H1 (cell line): ENCODE measurements around the gene ST3GAL2. TPM values are rescaled to one million over a fixed set of nuclear protein-coding genes. Genes with fewer than 3 reads are reported as not detected.
A peak's percentile ranks its signal among the peaks of the same experiment; 100 is the strongest.

Experiments
- CTCF ChIA-PET: fragments of 300-600 bp; sonication (Branson Sonifier 250); formaldehyde crosslinking; loops from one replicate; lab custom pipeline; 2021; ENCODE audit not compliant: partially characterized antibody; lab: Charles Lee
- POLR2A ChIA-PET: fragments of 300-600 bp; sonication (Branson Sonifier 250); formaldehyde crosslinking; loops from one replicate; lab custom pipeline; 2021; ENCODE audit warnings: inconsistent platforms; ENCODE audit not compliant: partially characterized antibody; lab: Charles Lee
- DNase-seq, 2 experiments: peaks; one replicate each; pipeline versions ENCODE4 v3.0.0 to v3.0.0-alpha.2; 2010 to 2022; ENCODE audit warnings: low spot score in 2 of 2, low read depth in 1 of 2, mixed read lengths in 1 of 2
- FAIRE-seq: peaks from 2 replicates; lab custom pipeline; 2011; peaks lifted over from hg19 to GRCh38; lab: Jason Lieb, UNC
- H2AFZ ChIP-seq: 2 replicates; pipeline ENCODE4 v1.8.1; 2012; ENCODE audit warnings: low read length, inconsistent platforms
- H2AK5ac ChIP-seq: 2 replicates; pipeline ENCODE4 v1.6.1; 2013; ENCODE audit warnings: low read depth, low read length
- H2BK120ac ChIP-seq: replicated peaks from 2 replicates; pipeline ENCODE3; 2013; ENCODE audit warnings: low read depth, low read length, inconsistent platforms
- H2BK12ac ChIP-seq: 2 replicates; pipeline ENCODE4 v1.6.1; 2013; ENCODE audit warnings: low read depth, low read length
- H2BK15ac ChIP-seq: 2 replicates; pipeline ENCODE4 v1.6.1; 2013; ENCODE audit warnings: low read length
- H2BK20ac ChIP-seq: 2 replicates; pipeline ENCODE4 v1.6.1; 2013; ENCODE audit warnings: low read length
- H2BK5ac ChIP-seq: 2 replicates; pipeline ENCODE4 v1.6.1; 2013; ENCODE audit warnings: low read depth, low read length
- H3K14ac ChIP-seq: 2 replicates; pipeline ENCODE4 v1.6.1; 2013; ENCODE audit warnings: inconsistent platforms; ENCODE audit not compliant: insufficient read length
- H3K18ac ChIP-seq: 2 replicates; pipeline ENCODE4 v1.6.1; 2013; ENCODE audit warnings: low read length; ENCODE audit errors: extremely low read depth
- H3K23ac ChIP-seq: 2 replicates; pipeline ENCODE4 v1.6.1; 2013; ENCODE audit warnings: inconsistent platforms; ENCODE audit not compliant: insufficient read length
- H3K23me2 ChIP-seq: 2 replicates; pipeline ENCODE4 v1.6.1; 2013; ENCODE audit warnings: low read depth, low read length
- H3K27ac ChIP-seq: 2 replicates; pipeline ENCODE4 v1.6.1; 2011; ENCODE audit warnings: low read depth, low read length, inconsistent platforms
- H3K27me3 ChIP-seq, 4 experiments: replicated peaks in 1 of 4; 1 replicate in 1 of 4; 2 replicates in 3 of 4; pipeline versions ENCODE4 v1.6.1 to v1.8.1; 2011 to 2013; ENCODE audit warnings: low read length in 3 of 4, mild to moderate bottlenecking in 3 of 4, inconsistent platforms in 2 of 4, mixed read lengths in 2 of 4, moderate library complexity in 1 of 4; ENCODE audit not compliant: control insufficient read depth in 3 of 4, insufficient read depth in 3 of 4; ENCODE audit errors: extremely low read depth in 1 of 4
- H3K36me3 ChIP-seq, 4 experiments: 2 replicates each; pipeline versions ENCODE4 v1.6.1 to v1.8.1; 2011 to 2013; ENCODE audit warnings: mild to moderate bottlenecking in 4 of 4, low read length in 3 of 4, moderate library complexity in 2 of 4, control low read depth in 1 of 4, inconsistent platforms in 1 of 4; ENCODE audit not compliant: insufficient read depth in 4 of 4, control insufficient read depth in 2 of 4
- H3K4ac ChIP-seq: replicated peaks from 2 replicates; pipeline ENCODE3; 2013; ENCODE audit warnings: low read length, low read depth, mixed read lengths, inconsistent platforms; ENCODE audit not compliant: insufficient read length
- H3K4me1 ChIP-seq, 4 experiments: replicated peaks in 1 of 4; 1 replicate in 1 of 4; 2 replicates in 3 of 4; pipeline versions ENCODE4 v1.6.1 to v1.8.1; 2011 to 2013; ENCODE audit warnings: low read length in 3 of 4, inconsistent platforms in 2 of 4, mixed read lengths in 1 of 4; ENCODE audit not compliant: insufficient read depth in 4 of 4, control insufficient read depth in 3 of 4
- H3K4me2 ChIP-seq, 2 experiments: 2 replicates each; pipeline versions ENCODE4 v1.6.1 to v1.8.1; 2011 to 2013; ENCODE audit warnings: low read depth in 2 of 2, low read length in 2 of 2, control low read depth in 1 of 2, inconsistent platforms in 1 of 2, mild to moderate bottlenecking in 1 of 2; ENCODE audit not compliant: insufficient read depth in 1 of 2
- H3K4me3 ChIP-seq, 4 experiments: fragments of 200-600, 300-600 bp in 1 of 4; sonication (generic), shearing (Covaris generic), sonication (Bioruptor Twin) in 1 of 4; 2 replicates each; pipeline versions ENCODE4 v1.5.1 to v1.8.1; 2011 to 2016; ENCODE audit warnings: low read length in 4 of 4, low read depth in 3 of 4, control low read depth in 2 of 4, inconsistent platforms in 2 of 4, mild to moderate bottlenecking in 2 of 4, mixed read lengths in 1 of 4, moderate library complexity in 1 of 4; ENCODE audit not compliant: insufficient read depth in 2 of 4; ENCODE audit errors: extremely low read depth in 1 of 4
- H3K56ac ChIP-seq: replicated peaks from 2 replicates; pipeline ENCODE3; 2013; ENCODE audit warnings: low read depth, mild to moderate bottlenecking, mixed read lengths, low read length, inconsistent platforms; ENCODE audit not compliant: insufficient read length
- H3K79me1 ChIP-seq: 2 replicates; pipeline ENCODE4 v1.6.1; 2013; ENCODE audit warnings: low read depth, low read length, control low read depth
- H3K79me2 ChIP-seq, 2 experiments: 2 replicates each; pipeline versions ENCODE4 v1.6.1 to v1.8.1; 2012 to 2013; ENCODE audit warnings: low read length in 2 of 2, mild to moderate bottlenecking in 2 of 2, inconsistent platforms in 1 of 2; ENCODE audit not compliant: insufficient read depth in 2 of 2, control insufficient read depth in 1 of 2
- H3K9ac ChIP-seq, 4 experiments: replicated peaks in 1 of 4; 1 replicate in 1 of 4; 2 replicates in 3 of 4; pipeline versions ENCODE4 v1.6.1 to v1.8.1; 2011 to 2013; ENCODE audit warnings: low read depth in 3 of 4, low read length in 3 of 4, control low read depth in 2 of 4, mild to moderate bottlenecking in 2 of 4, moderate library complexity in 2 of 4, inconsistent platforms in 1 of 4; ENCODE audit errors: extremely low read depth in 1 of 4
- H3K9me3 ChIP-seq, 2 experiments: 2 replicates each; pipeline versions ENCODE4 v1.6.1 to v1.8.1; 2012 to 2013; ENCODE audit warnings: mild to moderate bottlenecking in 2 of 2, moderate library complexity in 2 of 2, control low read depth in 1 of 2, inconsistent platforms in 1 of 2, low read depth in 1 of 2, low read length in 1 of 2, mixed read lengths in 1 of 2; ENCODE audit not compliant: insufficient read depth in 2 of 2
- H4K20me1 ChIP-seq, 2 experiments: replicated peaks in 1 of 2; 2 replicates each; pipeline versions ENCODE3 to v1.8.1; 2011 to 2013; ENCODE audit warnings: inconsistent platforms in 2 of 2, low read length in 2 of 2, mild to moderate bottlenecking in 1 of 2; ENCODE audit not compliant: insufficient read depth in 2 of 2, control insufficient read depth in 1 of 2
- H4K5ac ChIP-seq: 2 replicates; pipeline ENCODE4 v1.6.1; 2013; ENCODE audit warnings: low read length, low read depth, mixed read lengths, inconsistent platforms; ENCODE audit not compliant: insufficient read length
- H4K8ac ChIP-seq: 2 replicates; pipeline ENCODE4 v1.8.0; 2013; ENCODE audit warnings: mild to moderate bottlenecking, moderate library complexity, low read length, inconsistent platforms; ENCODE audit not compliant: insufficient read depth; ENCODE audit errors: extremely low read depth
- H4K91ac ChIP-seq: replicated peaks from 2 replicates; pipeline ENCODE3; 2013; ENCODE audit warnings: low read length, mixed read lengths, inconsistent platforms; ENCODE audit not compliant: insufficient read length
- ATF3 ChIP-seq: IDR thresholded peaks from 2 replicates; pipeline ENCODE4 v1.6.1; 2011; ENCODE audit warnings: low read depth, mild to moderate bottlenecking, low read length; ENCODE audit not compliant: insufficient read depth
- BACH1 ChIP-seq: IDR thresholded peaks from 2 replicates; pipeline ENCODE4 v1.6.1; 2012; ENCODE audit warnings: low read length, improper control_type of control experiment
- BCL11A ChIP-seq, 2 experiments: IDR thresholded peaks; one replicate each; pipeline ENCODE4 v1.6.1; 2011; ENCODE audit warnings: low read depth in 2 of 2, low read length in 2 of 2, mild to moderate bottlenecking in 2 of 2
- EP300 ChIP-seq, 2 experiments: IDR thresholded peaks; 1 replicate in 1 of 2; 2 replicates in 1 of 2; pipeline ENCODE4 v1.6.1; 2011 to 2012; ENCODE audit warnings: low read depth in 2 of 2, low read length in 2 of 2, mild to moderate bottlenecking in 2 of 2, borderline replicate concordance in 1 of 2, inconsistent platforms in 1 of 2, moderate library complexity in 1 of 2
- EZH2 ChIP-seq: fragments of 200-600 bp; sonication (generic); IDR thresholded peaks from 2 replicates; pipeline ENCODE4 v1.7.1; 2012; ENCODE audit warnings: low read depth, mild to moderate bottlenecking, moderate library complexity, low read length, inconsistent platforms; ENCODE audit not compliant: severe bottlenecking
- KDM5A ChIP-seq: fragments of 200-600 bp; IDR thresholded peaks from 2 replicates; pipeline ENCODE4 v1.7.1; 2012; ENCODE audit warnings: mild to moderate bottlenecking, low read length, inconsistent platforms, mixed read lengths
- NRF1 ChIP-seq: IDR thresholded peaks from 2 replicates; pipeline ENCODE4 v1.6.1; 2011; ENCODE audit warnings: mild to moderate bottlenecking, low read depth, low read length, improper control_type of control experiment
- SAP30 ChIP-seq: fragments of 300-600 bp; sonication (generic); IDR thresholded peaks from 2 replicates; pipeline ENCODE4 v1.7.1; 2012; ENCODE audit warnings: low read length, moderate library complexity, mild to moderate bottlenecking, inconsistent platforms; ENCODE audit not compliant: insufficient read depth, insufficient replicate concordance
- SP4 ChIP-seq: IDR thresholded peaks from 2 replicates; pipeline ENCODE4 v1.6.1; 2012; ENCODE audit warnings: low read length, inconsistent platforms
- TAF1 ChIP-seq: IDR thresholded peaks from 2 replicates; pipeline ENCODE4 v1.6.1; 2011; ENCODE audit warnings: mild to moderate bottlenecking, low read depth, low read length
- TCF12 ChIP-seq: IDR thresholded peaks from 2 replicates; pipeline ENCODE4 v1.6.1; 2011; ENCODE audit warnings: low read depth, mild to moderate bottlenecking, low read length
- WGBS, 2 experiments: shearing (Covaris generic) in 1 of 2; methylation state at CpG; one replicate each; pipeline versions ENCODE4 v1.1.6 to v1.1.7; 2013 to 2015; ENCODE audit warnings: low lambda C conversion rate in 2 of 2, mixed read lengths in 2 of 2, inconsistent platforms in 1 of 2, low coverage in 1 of 2, missing lambda C conversion rate in 1 of 2; ENCODE audit not compliant: insufficient replicate concordance in 2 of 2, insufficient coverage in 1 of 2, insufficient read length in 1 of 2; ENCODE audit errors: extremely low coverage in 1 of 2, missing lambda C conversion rate in 1 of 2; 5-methylcytosine and 5-hydroxymethylcytosine counted together
- polyA plus RNA-seq, 7 experiments: library from polyadenylated mRNA; depleted of rRNA in 3 of 7; stranded (reverse) in 5 of 7; unstranded in 2 of 7; fragments of >200 nt in 5 of 7; fragments of 200-250 nt in 2 of 7; gene quantifications; 1 replicate in 5 of 7; 2 replicates in 1 of 7; 4 replicates in 1 of 7; pipeline versions ENCODE4 v1.2.1 to v1.2.3, GENCODE V29; 2011 to 2013; ENCODE audit warnings: missing spikeins in 2 of 7, mixed read lengths in 2 of 7
- total RNA-seq: library from RNA; stranded (reverse); fragmentation: NEBNext Ultra II Directional; extraction: Animal tissue kit (Norgen Biotek cat#: 25700); gene quantifications from 2 replicates; pipeline ENCODE4 v1.2.1, GENCODE V29; 2021

The ST3GAL2 gene
- total and polyA plus RNA-seq, 2 of the 8 experiments (the other 6 are each of a cell fraction or from before 2014, with no cell fraction given): 14.4 to 39.7 TPM

GRCh38 chr16:70419384-70420327 is 19.2 kb downstream of the ST3GAL2 start:
- FAIRE-seq: no peak
- no peak overlapping the region for H3K4me3 ChIP-seq
- H3K9ac ChIP-seq: no peak overlapping the region
- peaks cover 0 to 57% of the 10 kb centered on the region in 2 experiments; a peak in 2 of 4 replicates for H3K79me2 ChIP-seq
- H2AK5ac ChIP-seq: no peak overlapping the region
- CTCF ChIA-PET: interaction anchor here (0.7 to 4.1 kb wide), 9 partner anchors 9 to 51 kb away, joined by 3 to 27 read pairs (median 3); no protein-coding TSS in a partner anchor
- no peak overlapping the region for H3K4ac ChIP-seq
- H3K23ac ChIP-seq: no peak overlapping the region
- H3K23me2 ChIP-seq: no peaks in the 10 kb centered on the region
- H3K4me1 ChIP-seq: peaks cover 0 to 30% (median 20%) of the 10 kb centered on the region in 4 experiments; a peak in 6 of 7 replicates
- no peak overlapping the region for H3K27ac ChIP-seq
- POLR2A ChIA-PET: interaction anchor here (0.5 to 3.8 kb wide), 5 partner anchors 8 to 124 kb away, joined by 3 to 18 read pairs (median 4); partner anchors contain the start of gene COG4
- H3K4me2 ChIP-seq: no peak overlapping the region
- no peak overlapping the region for H2BK5ac ChIP-seq
- 93% methylated on average over 11 of the region's 14 CpGs; no CpG with 5 or more reads in 1 of the 2 experiments for WGBS, 2 experiments
- H2BK120ac ChIP-seq: no peak overlapping the region
- no peaks in the 10 kb centered on the region for H3K36me3 ChIP-seq
- H2BK12ac ChIP-seq: no peak overlapping the region
- H3K18ac ChIP-seq: no peak overlapping the region
- H4K20me1 ChIP-seq: peaks cover 6 to 23% of the 10 kb centered on the region in 2 experiments
- peak overlapping the region; percentile 63; the same call in 1 of the 2 replicates for H4K8ac ChIP-seq
- H4K91ac ChIP-seq: no peak overlapping the region
- H2AFZ ChIP-seq: no peak overlapping the region
- no peaks in the 10 kb centered on the region for H3K9me3 ChIP-seq
- H3K56ac ChIP-seq: no peak overlapping the region
- peaks cover 18% of the 10 kb centered on the region for H3K79me1 ChIP-seq
- no peak overlapping the region for H2BK20ac ChIP-seq
- no peak overlapping the region for H3K14ac ChIP-seq
- no peak overlapping the region for H2BK15ac ChIP-seq
- H3K27me3 ChIP-seq: no peaks in the 10 kb centered on the region
- H4K5ac ChIP-seq: no peak overlapping the region
- no peak for DNase-seq
- TF ChIP-seq SAP30 (no peak), KDM5A (no peak), BACH1 (no peak), BCL11A (IDR thresholded peaks at IDR 0.05; ENCODE audit: low read depth in 2 of 2, low read length in 2 of 2) (no peak), SP4 (no peak), TAF1 (no peak), NRF1 (no peak), EZH2 (no peak), TCF12 (no peak), EP300 (IDR thresholded peaks at IDR 0.05; ENCODE audit: borderline replicate concordance in 1 of 2, low read depth in 2 of 2, low read length in 2 of 2) (no peak), ATF3 (no peak)
